Stomach (tissue), 4 donors: Measurements from ENCODE around the gene SND1.

Experiments used
- CTCF ChIP-seq, 7 experiments: fragments of 450-650 bp in 4 of 7; fragments of 200-600 bp in 3 of 7; sonication (generic) in 3 of 7; IDR thresholded peaks; one replicate each; pipeline ENCODE4 v1.5.1; 2016 to 2019; ENCODE audit warnings: antibody characterized with exemption in 7 of 7, control low read depth in 2 of 7, mild to moderate bottlenecking in 1 of 7
- POLR2A ChIP-seq, 4 donors: fragments of 450-650 bp; IDR thresholded peaks; one replicate each; pipeline ENCODE4 v1.6.1; 2016; ENCODE audit warnings: antibody characterized with exemption in 4 of 4, control low read depth in 2 of 4, mild to moderate bottlenecking in 1 of 4, moderate library complexity in 1 of 4
- POLR2AphosphoS5 ChIP-seq, 3 donors: sonication (generic); formaldehyde crosslinking; IDR thresholded peaks; one replicate each; pipeline ENCODE4 v1.6.1; 2016; ENCODE audit warnings: antibody characterized with exemption in 3 of 3

- TF ChIP-seq CTCF (IDR thresholded peaks at IDR 0.05) (no peak), POLR2A (IDR thresholded peaks at IDR 0.05) (no peak), POLR2AphosphoS5 (IDR thresholded peaks at IDR 0.05) (no peak)
Measured at GRCh38 chr7:127894588-127894987, 242.6 kb downstream of the SND1 start.
